ENCODE measurements around the gene SH3BP5.

Gene SH3BP5

DNA sequence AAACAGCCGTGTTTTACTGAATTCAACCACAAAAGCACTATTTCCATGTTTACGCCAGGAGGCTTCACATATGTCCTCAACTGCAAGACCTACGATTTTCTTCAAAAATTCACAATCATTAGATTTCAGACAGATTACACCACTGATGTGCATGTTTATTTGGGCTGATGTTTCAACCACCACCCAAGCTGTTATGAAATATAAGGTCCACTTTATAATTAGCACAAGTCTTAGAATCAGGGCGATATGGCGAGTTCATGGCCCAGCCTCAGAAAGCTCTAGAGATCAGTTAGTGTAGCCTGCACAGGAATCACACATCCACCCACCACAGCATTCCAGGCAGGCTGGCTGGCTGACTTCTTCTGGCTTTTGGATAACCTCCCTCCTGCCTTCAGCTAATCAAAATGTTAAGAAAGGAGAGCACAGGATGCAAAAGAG is 15.4 kb downstream of the SH3BP5 start:
- TF ChIP-seq TAF1 (IDR thresholded peaks at IDR 0.05; ENCODE audit: low read depth, low read length) (no peak), POU2F2 (IDR thresholded peaks at IDR 0.05; ENCODE audit: low read depth, low read length) (no peak), POLR2AphosphoS5 (IDR thresholded peaks at IDR 0.05; ENCODE audit: low read depth, low read length) (no peak), SPI1 (IDR thresholded peaks at IDR 0.05; ENCODE audit: low read depth, low read length) (no peak), PAX5 (IDR thresholded peaks at IDR 0.05; ENCODE audit: insufficient read depth, low read length, severe bottlenecking) (no peak), POLR2A (IDR thresholded peaks at IDR 0.05; ENCODE audit: low read depth, low read length) (no peak)
- FAIRE-seq (no peak), DNase-seq (ENCODE audit: insufficient read length, low spot score) (no peak)

DNA sequence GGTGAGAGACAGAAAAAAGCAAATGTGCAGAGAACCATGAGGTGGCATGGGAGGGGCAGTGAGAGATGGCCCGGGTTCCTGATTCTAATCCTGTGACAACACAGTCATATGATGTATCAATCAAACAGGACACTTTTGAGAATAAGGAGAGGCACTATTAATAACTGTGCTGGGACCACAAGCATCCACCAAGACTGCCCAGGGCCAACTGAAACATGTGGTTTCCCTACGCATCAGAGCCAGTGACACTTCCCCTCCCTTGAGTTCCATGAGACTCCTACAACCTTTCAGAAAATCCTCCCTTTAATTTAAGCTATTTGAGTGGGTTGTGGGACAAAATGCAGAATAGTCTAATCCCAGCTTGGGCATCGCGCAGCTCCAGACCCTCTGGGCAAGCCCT is 17.4 kb downstream of the SH3BP5 start:
- no peak for DNase-seq (ENCODE audit: insufficient read length, low spot score)

DNA sequence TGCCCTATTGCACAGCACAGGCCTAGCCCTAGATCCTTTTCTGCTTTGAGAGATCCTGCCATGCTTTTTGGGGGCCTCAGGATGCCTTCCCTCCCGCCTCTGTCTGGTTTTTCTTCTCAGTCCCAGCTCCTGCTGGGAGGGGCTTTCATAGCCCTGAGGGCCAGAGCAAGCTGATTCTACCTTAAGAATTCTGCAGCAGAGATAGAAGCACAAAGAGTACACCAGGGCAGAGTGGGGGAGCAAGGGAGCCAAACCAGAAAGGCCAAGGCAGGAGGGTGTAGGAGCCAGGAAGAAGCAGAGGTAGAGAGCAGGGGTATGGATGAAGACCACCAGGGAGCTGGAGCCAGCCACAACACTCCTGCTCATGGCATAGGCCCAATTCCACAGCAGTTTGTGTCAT is 18.1 kb downstream of the SH3BP5 start:
- TF ChIP-seq TAF1 (IDR thresholded peaks at IDR 0.05; ENCODE audit: low read depth, low read length) (no peak), PAX5 (IDR thresholded peaks at IDR 0.05; ENCODE audit: insufficient read depth, low read length, severe bottlenecking) (no peak), POU2F2 (IDR thresholded peaks at IDR 0.05; ENCODE audit: low read depth, low read length) (no peak), POLR2A (IDR thresholded peaks at IDR 0.05; ENCODE audit: low read depth, low read length) (no peak), POLR2AphosphoS5 (IDR thresholded peaks at IDR 0.05; ENCODE audit: low read depth, low read length) (no peak), SPI1 (IDR thresholded peaks at IDR 0.05; ENCODE audit: low read depth, low read length) (no peak)
- FAIRE-seq, result no peak
- no peak for DNase-seq (ENCODE audit: insufficient read length, low spot score)

More for the DNA sequence above, 17.4 kb downstream of the SH3BP5 start:
- FAIRE-seq, result no peak
- no peak for TF ChIP-seq POU2F2 (IDR thresholded peaks at IDR 0.05; ENCODE audit: low read depth, low read length)
- TF ChIP-seq TAF1 (IDR thresholded peaks at IDR 0.05; ENCODE audit: low read depth, low read length), result no peak
- TF ChIP-seq POLR2AphosphoS5 (IDR thresholded peaks at IDR 0.05; ENCODE audit: low read depth, low read length), result no peak
- peak; percentile 41; the same call in 1 of the 2 replicates for TF ChIP-seq SPI1 (IDR thresholded peaks at IDR 0.05; ENCODE audit: low read depth, low read length)
- no peak for TF ChIP-seq POLR2A (IDR thresholded peaks at IDR 0.05; ENCODE audit: low read depth, low read length)
- TF ChIP-seq PAX5 (IDR thresholded peaks at IDR 0.05; ENCODE audit: insufficient read depth, low read length, severe bottlenecking), result no peak

DNA sequence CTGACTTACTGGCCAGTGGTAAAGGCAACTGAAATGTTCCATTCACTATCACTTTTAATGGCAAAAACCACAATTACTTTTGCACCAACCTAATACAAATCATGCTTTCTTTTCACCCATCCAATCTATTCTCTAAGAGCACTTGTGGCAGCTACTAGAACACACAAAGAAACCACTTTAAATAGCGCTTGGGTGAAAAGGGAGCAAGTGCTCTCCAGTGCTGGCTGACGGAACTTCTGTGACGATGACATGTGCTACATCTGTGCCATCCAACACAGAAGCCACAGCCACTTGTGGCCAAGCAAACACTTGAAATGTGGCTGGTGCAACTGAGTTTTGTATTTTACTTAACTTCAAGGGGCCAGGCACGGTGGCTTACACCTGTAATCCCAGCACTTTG is 18.9 kb downstream of the SH3BP5 start:
- TF ChIP-seq SPI1 (IDR thresholded peaks at IDR 0.05; ENCODE audit: low read depth, low read length), result no peak
- FAIRE-seq (no peak), DNase-seq (ENCODE audit: insufficient read length, low spot score) (no peak)

DNA sequence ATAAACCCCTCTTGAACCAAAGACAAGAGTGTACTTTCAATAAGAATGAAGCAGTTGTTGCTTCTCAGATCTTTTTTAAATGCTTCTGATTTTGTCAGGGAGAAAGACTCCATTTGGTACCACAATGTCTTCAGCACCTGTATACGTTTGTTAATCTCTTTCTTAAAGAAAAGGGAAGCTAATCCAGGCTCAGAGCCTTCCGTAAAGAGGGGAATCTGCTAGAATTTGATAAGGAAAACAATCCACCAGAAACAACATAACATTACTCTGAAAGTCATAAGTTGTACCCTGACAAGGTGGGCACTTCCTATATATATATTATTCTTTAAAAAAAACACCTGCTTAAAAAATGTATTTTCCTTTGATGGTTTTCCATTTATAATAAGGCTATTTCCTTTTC is 19.8 kb downstream of the SH3BP5 start:
- FAIRE-seq, result no peak
- TF ChIP-seq POU2F2 (IDR thresholded peaks at IDR 0.05; ENCODE audit: low read depth, low read length), result no peak
- TF ChIP-seq POLR2A (IDR thresholded peaks at IDR 0.05; ENCODE audit: low read depth, low read length), result no peak
- no peak for TF ChIP-seq TAF1 (IDR thresholded peaks at IDR 0.05; ENCODE audit: low read depth, low read length)
- TF ChIP-seq POLR2AphosphoS5 (IDR thresholded peaks at IDR 0.05; ENCODE audit: low read depth, low read length), result no peak
- TF ChIP-seq PAX5 (IDR thresholded peaks at IDR 0.05; ENCODE audit: insufficient read depth, low read length, severe bottlenecking), result no peak
- no peak for TF ChIP-seq SPI1 (IDR thresholded peaks at IDR 0.05; ENCODE audit: low read depth, low read length)
- no peak for DNase-seq (ENCODE audit: insufficient read length, low spot score)

DNA sequence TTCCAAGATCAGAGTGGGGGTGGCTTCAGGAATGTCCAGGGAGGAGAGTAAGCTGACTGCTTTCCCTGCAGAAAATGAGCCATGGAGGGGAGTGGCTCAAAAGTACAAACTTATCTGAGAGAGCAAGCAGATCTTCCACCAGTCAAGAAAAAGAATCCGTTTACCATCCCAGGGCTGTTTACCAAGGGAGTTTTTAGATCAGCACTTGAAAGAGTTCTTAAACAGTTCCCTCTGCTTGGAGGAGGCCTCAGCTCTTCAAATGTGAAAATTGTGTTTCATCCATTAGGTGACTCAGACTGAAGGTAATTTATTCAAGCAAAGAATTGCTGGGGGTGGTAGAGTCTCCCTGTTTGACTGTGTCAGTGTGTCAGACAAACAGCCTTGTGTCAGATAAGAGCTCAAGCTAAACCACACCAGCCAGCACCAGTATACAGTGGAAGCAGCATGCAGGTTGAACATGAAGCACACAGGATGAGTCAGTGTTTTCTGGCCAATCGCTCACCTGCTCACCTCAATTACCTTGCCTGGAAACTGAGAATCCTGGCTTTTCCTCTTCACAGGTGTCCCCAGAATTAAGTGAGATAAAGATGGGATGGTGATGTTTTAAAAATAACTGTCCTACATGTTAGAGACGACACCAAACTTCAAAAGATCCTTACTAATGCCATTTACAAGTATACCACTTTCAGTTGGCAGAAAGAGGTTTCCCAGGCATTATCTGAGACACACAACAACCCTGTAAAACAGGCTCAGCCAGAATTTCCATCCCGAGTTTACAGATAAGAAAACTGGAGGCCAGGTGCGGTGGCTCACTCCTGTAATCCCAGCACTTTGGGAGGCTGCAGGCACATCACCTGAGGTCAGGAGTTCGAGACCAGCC is 21.7 kb downstream of the SH3BP5 start:
- peak; percentile 78 for FAIRE-seq

DNA sequence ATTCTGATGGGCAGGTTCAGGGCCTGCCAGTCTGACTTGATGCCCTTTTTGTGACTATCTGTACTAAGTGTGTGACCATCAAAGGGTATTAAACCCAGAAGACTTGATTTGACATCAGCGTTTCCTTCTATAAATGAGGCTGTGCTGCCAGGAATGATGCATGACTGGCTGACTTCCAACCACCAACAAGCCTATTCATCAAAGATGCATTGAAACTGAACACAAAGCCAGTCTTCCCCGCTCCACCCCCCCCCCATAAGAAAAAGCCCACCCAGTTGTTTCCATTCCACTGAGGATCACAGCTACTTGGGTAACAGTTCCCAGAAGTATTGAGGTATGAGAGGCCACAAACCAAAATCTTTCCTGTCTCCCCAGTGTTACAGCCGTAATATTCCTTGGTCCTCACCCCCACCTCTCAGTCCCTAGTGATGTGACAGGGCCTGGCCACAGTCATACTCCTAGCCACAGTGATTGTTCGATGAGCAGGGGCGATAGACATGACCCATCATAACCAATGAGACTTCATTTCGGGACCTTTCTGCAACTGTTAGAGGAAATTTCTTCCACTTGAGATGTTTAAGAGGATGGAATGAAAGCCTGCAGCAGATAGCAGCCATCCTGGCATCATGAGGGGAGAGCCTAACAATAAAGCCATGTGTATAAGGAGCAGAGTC is 22.6 kb downstream of the SH3BP5 start:
- no peak for TF ChIP-seq POLR2AphosphoS5 (IDR thresholded peaks at IDR 0.05; ENCODE audit: low read depth, low read length)
- TF ChIP-seq PAX5 (IDR thresholded peaks at IDR 0.05; ENCODE audit: insufficient read depth, low read length, severe bottlenecking), result no peak
- TF ChIP-seq POLR2A (IDR thresholded peaks at IDR 0.05; ENCODE audit: low read depth, low read length), result no peak
- TF ChIP-seq POU2F2 (IDR thresholded peaks at IDR 0.05; ENCODE audit: low read depth, low read length), result no peak
- no peak for FAIRE-seq
- DNase-seq (ENCODE audit: insufficient read length, low spot score), result no peak

More for the DNA sequence above, 21.7 kb downstream of the SH3BP5 start:
- DNase-seq (ENCODE audit: insufficient read length, low spot score), result peak; percentile 50
- TF ChIP-seq POU2F2 (IDR thresholded peaks at IDR 0.05; ENCODE audit: low read depth, low read length), result peak; percentile 79; the same call in 1 of the 2 replicates
- peak; percentile 70 for TF ChIP-seq PAX5 (IDR thresholded peaks at IDR 0.05; ENCODE audit: insufficient read depth, low read length, severe bottlenecking)
- no peak for TF ChIP-seq POLR2A (IDR thresholded peaks at IDR 0.05; ENCODE audit: low read depth, low read length)

DNA sequence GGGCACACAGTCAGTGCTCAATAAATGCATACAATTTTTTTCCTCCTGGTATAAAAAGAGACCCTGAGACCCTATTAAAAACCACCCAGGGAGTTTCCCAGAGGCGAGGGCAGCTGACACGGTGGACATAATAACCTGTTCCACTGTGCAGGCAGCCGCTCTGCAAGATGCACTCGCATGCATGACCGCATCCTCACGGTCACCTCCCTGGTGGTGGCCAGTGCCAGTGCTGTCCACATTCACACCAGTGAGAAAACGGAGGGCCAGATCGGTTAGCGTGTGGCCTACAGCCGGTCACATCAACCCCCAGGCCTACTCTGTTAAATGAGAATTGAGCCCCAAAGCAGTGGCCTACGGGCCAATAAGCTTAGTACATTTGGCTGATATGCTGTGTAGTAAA is 24.8 kb downstream of the SH3BP5 start:
- no peak for DNase-seq (ENCODE audit: insufficient read length, low spot score)
- FAIRE-seq, result no peak
- TF ChIP-seq SPI1 (IDR thresholded peaks at IDR 0.05; ENCODE audit: low read depth, low read length) (no peak), PAX5 (IDR thresholded peaks at IDR 0.05; ENCODE audit: insufficient read depth, low read length, severe bottlenecking) (no peak), POLR2AphosphoS5 (IDR thresholded peaks at IDR 0.05; ENCODE audit: low read depth, low read length) (no peak), TAF1 (IDR thresholded peaks at IDR 0.05; ENCODE audit: low read depth, low read length) (no peak), POU2F2 (IDR thresholded peaks at IDR 0.05; ENCODE audit: low read depth, low read length) (no peak), POLR2A (IDR thresholded peaks at IDR 0.05; ENCODE audit: low read depth, low read length) (no peak)

DNA sequence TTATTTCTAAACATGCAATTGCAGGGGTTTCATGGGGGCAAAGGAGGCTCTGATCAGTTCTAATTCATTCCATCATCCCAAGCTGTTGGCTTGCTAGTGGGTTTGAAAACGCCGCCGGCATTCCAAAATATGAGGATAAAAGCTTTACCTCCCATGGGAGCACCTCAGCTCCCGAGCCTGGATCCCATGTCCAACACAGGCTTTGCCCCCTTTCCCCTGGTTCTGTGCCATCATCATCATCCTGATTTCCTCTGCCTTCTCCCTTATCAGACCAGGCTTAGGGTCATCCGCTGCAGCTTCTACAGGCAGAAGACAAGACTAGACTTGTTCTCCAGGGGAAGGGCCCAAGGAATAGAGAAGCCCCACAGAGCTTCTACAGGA is 25.4 kb downstream of the SH3BP5 start:
- TF ChIP-seq POU2F2 (IDR thresholded peaks at IDR 0.05; ENCODE audit: low read depth, low read length), result no peak
- no peak for TF ChIP-seq TAF1 (IDR thresholded peaks at IDR 0.05; ENCODE audit: low read depth, low read length)
- no peak for TF ChIP-seq POLR2A (IDR thresholded peaks at IDR 0.05; ENCODE audit: low read depth, low read length)
- no peak for TF ChIP-seq POLR2AphosphoS5 (IDR thresholded peaks at IDR 0.05; ENCODE audit: low read depth, low read length)
- TF ChIP-seq SPI1 (IDR thresholded peaks at IDR 0.05; ENCODE audit: low read depth, low read length), result no peak
- TF ChIP-seq PAX5 (IDR thresholded peaks at IDR 0.05; ENCODE audit: insufficient read depth, low read length, severe bottlenecking), result no peak
- no peak for DNase-seq (ENCODE audit: insufficient read length, low spot score)
- FAIRE-seq, result no peak
